Measurements from ENCODE around the gene PIGO.

PIGO gene

GRCh38 chr9:35070823-35071813 lies 25.3 kb downstream of the PIGO start:
- DNase-seq = no peak

GRCh38 chr9:35069020-35069419 lies 27.4 kb downstream of the PIGO start:
- no peak for DNase-seq

GRCh38 chr9:35067056-35067455 lies 29.3 kb downstream of the PIGO start:
- DNase-seq = no peak

GRCh38 chr9:35060548-35061207 lies 35.7 kb downstream of the PIGO start:
- DNase-seq = no peak

- no peak for DNase-seq
These were observed 37.0 kb downstream of the PIGO start for GRCh38 chr9:35059438-35059837.

- DNase-seq = no peak
These were observed 39.1 kb downstream of the PIGO start for GRCh38 chr9:35057271-35057620.

- DNase-seq = no peak
These were observed 39.7 kb downstream of the PIGO start for GRCh38 chr9:35056571-35057270.

GRCh38 chr9:35054871-35055644 lies 41.3 kb downstream of the PIGO start:
- no peak for DNase-seq

- no peak for DNase-seq
These were observed 42.1 kb downstream of the PIGO start for GRCh38 chr9:35054185-35054835.

- peak; percentile 4 for DNase-seq
These were observed 45.1 kb downstream of the PIGO start for GRCh38 chr9:35051069-35051967.

GRCh38 chr9:35048511-35048910 lies 47.9 kb downstream of the PIGO start:
- DNase-seq = no peak

- DNase-seq = no peak
These were observed 52.3 kb downstream of the PIGO start for GRCh38 chr9:35044071-35044470.

- no peak for DNase-seq
These were observed 53.4 kb downstream of the PIGO start for GRCh38 chr9:35042891-35043545.

GRCh38 chr9:35042081-35042604 lies 54.2 kb downstream of the PIGO start:
- DNase-seq = no peak
